Endothelial cell of umbilical vein (primary cell): ENCODE data around the gene NLRP5. TPM values are rescaled to one million over a fixed set of nuclear protein-coding genes. Genes with fewer than 3 reads are reported as not detected.

ENCODE experiments used
- BruUV-seq: library from RNA; stranded (reverse); fragments of 400-500 nt; replicated peaks from 2 replicates; lab custom pipeline; 2021; lab: Mats Ljungman, UMichigan
- CTCF ChIA-PET: fragments of 300-600, 350-600 bp; sonication (Branson Sonifier 250); formaldehyde crosslinking; loops from one replicate; lab custom pipeline; 2021; ENCODE audit warnings: antibody characterized with exemption, inconsistent platforms; lab: Charles Lee
- POLR2A ChIA-PET: fragments of 300-600, 350-600 bp; sonication (Branson Sonifier 250); formaldehyde crosslinking; loops from one replicate; lab custom pipeline; 2021; ENCODE audit warnings: antibody characterized with exemption, inconsistent platforms; lab: Charles Lee
- DNase-seq: peaks from one replicate; pipeline ENCODE4 v3.0.0-alpha.2; 2011; ENCODE audit warnings: low read depth, low spot score
- FAIRE-seq: peaks from 2 replicates; lab custom pipeline; 2011; peaks lifted over from hg19 to GRCh38; lab: Jason Lieb, UNC
- H2AFZ ChIP-seq: 2 replicates; pipeline ENCODE4 v1.6.0; 2012; ENCODE audit warnings: low read depth, low read length, control low read depth, inconsistent platforms
- H3K27ac ChIP-seq: 2 replicates; pipeline ENCODE4 v1.5.1; 2011; ENCODE audit warnings: low read depth, mild to moderate bottlenecking, control low read depth, low read length, moderate library complexity; ENCODE audit not compliant: insufficient read depth
- H3K27me3 ChIP-seq, 2 experiments: 2 replicates each; pipeline versions ENCODE4 v1.6.0 to v1.6.1; 2011; ENCODE audit warnings: low read length in 2 of 2, mixed read lengths in 1 of 2; ENCODE audit not compliant: control insufficient read depth in 2 of 2, insufficient read depth in 2 of 2
- H3K36me3 ChIP-seq, 2 experiments: 2 replicates in 1 of 2; 3 replicates in 1 of 2; pipeline ENCODE4 v1.5.1; 2011; ENCODE audit warnings: low read length in 2 of 2, mild to moderate bottlenecking in 1 of 2, moderate library complexity in 1 of 2; ENCODE audit not compliant: control insufficient read depth in 2 of 2, insufficient read depth in 2 of 2; ENCODE audit errors: extremely low read depth in 1 of 2
- H3K4me1 ChIP-seq: 3 replicates; pipeline ENCODE4 v1.5.1; 2011; ENCODE audit warnings: mild to moderate bottlenecking, low read length; ENCODE audit not compliant: control insufficient read depth, insufficient read depth; ENCODE audit errors: extremely low read depth
- H3K4me2 ChIP-seq: 2 replicates; pipeline ENCODE4 v1.6.1; 2011; ENCODE audit warnings: low read length, control low read depth, mixed read lengths; ENCODE audit not compliant: insufficient read depth
- H3K4me3 ChIP-seq, 3 experiments: fragments of 200-600 bp in 1 of 3; sonication (generic), shearing (Covaris generic) in 1 of 3; replicated peaks in 1 of 3; 2 replicates each; pipeline ENCODE4 v1.5.1; 2011 to 2016; ENCODE audit warnings: control low read depth in 3 of 3, low read length in 3 of 3, mild to moderate bottlenecking in 2 of 3, inconsistent platforms in 1 of 3, low read depth in 1 of 3, moderate library complexity in 1 of 3; ENCODE audit not compliant: insufficient read depth in 1 of 3
- H3K79me2 ChIP-seq: 2 replicates; pipeline ENCODE4 v1.6.0; 2012; ENCODE audit warnings: low read length, inconsistent platforms; ENCODE audit not compliant: control insufficient read depth, insufficient read depth
- H3K9ac ChIP-seq: replicated peaks from 2 replicates; pipeline ENCODE3; 2011; ENCODE audit warnings: low read length, control low read depth; ENCODE audit not compliant: insufficient read depth; ENCODE audit errors: extremely low read depth
- H3K9me1 ChIP-seq: replicated peaks from 3 replicates; pipeline ENCODE4 v1.6.0; 2011; ENCODE audit warnings: mild to moderate bottlenecking, low read length; ENCODE audit not compliant: control insufficient read depth, insufficient read depth; ENCODE audit errors: extremely low read depth
- H3K9me3 ChIP-seq: replicated peaks from 2 replicates; pipeline ENCODE4 v1.5.1; 2012; ENCODE audit warnings: low read length, inconsistent platforms; ENCODE audit not compliant: control insufficient read depth, insufficient read depth
- H4K20me1 ChIP-seq: replicated peaks from 2 replicates; pipeline ENCODE3; 2011; ENCODE audit warnings: mild to moderate bottlenecking, low read length; ENCODE audit not compliant: control insufficient read depth, insufficient read depth; ENCODE audit errors: extremely low read depth
- CTCF ChIP-seq, 2 donors: IDR thresholded peaks; 1 replicate in 1 of 2; 2 replicates in 1 of 2; pipeline ENCODE4 v1.5.1; 2011; ENCODE audit warnings: low read length in 2 of 2, mild to moderate bottlenecking in 2 of 2, moderate library complexity in 2 of 2, control low read depth in 1 of 2, inconsistent platforms in 1 of 2, low read depth in 1 of 2; ENCODE audit not compliant: insufficient read depth in 1 of 2; ENCODE audit errors: extremely low read depth in 1 of 2
- GATA2 ChIP-seq: IDR thresholded peaks from 2 replicates; pipeline ENCODE4 v1.7.0; 2011; ENCODE audit warnings: low read depth, mild to moderate bottlenecking, moderate library complexity, mixed read lengths, low read length; ENCODE audit not compliant: insufficient read length, insufficient read depth
- JUN ChIP-seq: IDR thresholded peaks from 2 replicates; pipeline ENCODE4 v1.6.1; 2011; ENCODE audit warnings: borderline replicate concordance, low read depth; ENCODE audit not compliant: insufficient read length, insufficient read depth
- MYC ChIP-seq: IDR thresholded peaks from one replicate; pipeline ENCODE4 v1.6.1; 2011; ENCODE audit warnings: mild to moderate bottlenecking, low read depth, low read length
- POLR2A ChIP-seq: IDR thresholded peaks from 2 replicates; pipeline ENCODE4 v1.6.1; 2012; ENCODE audit warnings: low read depth, mild to moderate bottlenecking, control low read depth, low read length
- POLR2AphosphoS5 ChIP-seq: IDR thresholded peaks from 2 replicates; pipeline ENCODE4 v1.6.1; 2012; ENCODE audit warnings: low read depth, mild to moderate bottlenecking, control low read depth, low read length, moderate library complexity; ENCODE audit not compliant: insufficient read depth
- dilution Hi-C: fragments of 300-500 bp; cut with MboI; formaldehyde crosslinking; loops from one replicate; pipeline ENCODE4 v1.15.0; 2019; ENCODE audit warnings: low sequenced_read_pairs; ENCODE audit not compliant: extremely low pct_ligation_motif_present
- intact Hi-C: fragments of 100-400 bp; cut with micrococcal nuclease; formaldehyde crosslinking; loops from one replicate; pipeline ENCODE4 v1.10.0; 2022
- polyA plus RNA-seq, 4 experiments: library from polyadenylated mRNA; depleted of rRNA in 3 of 4; stranded (reverse) in 3 of 4; unstranded in 1 of 4; fragments of >200 nt; gene quantifications; 2 replicates each; pipeline versions ENCODE4 v1.2.1 to v1.2.3, GENCODE V29; 2011 to 2012; ENCODE audit warnings: missing spikeins in 1 of 4
- total RNA-seq: library from RNA; stranded (reverse); gene quantifications from 2 replicates; pipeline ENCODE4 v1.2.3, GENCODE V29; 2021

NLRP5 gene
- total and polyA plus RNA-seq, 2 donors (not counting 3 experiments of a cell fraction or from before 2014, with no cell fraction given), result not detected

DNA sequence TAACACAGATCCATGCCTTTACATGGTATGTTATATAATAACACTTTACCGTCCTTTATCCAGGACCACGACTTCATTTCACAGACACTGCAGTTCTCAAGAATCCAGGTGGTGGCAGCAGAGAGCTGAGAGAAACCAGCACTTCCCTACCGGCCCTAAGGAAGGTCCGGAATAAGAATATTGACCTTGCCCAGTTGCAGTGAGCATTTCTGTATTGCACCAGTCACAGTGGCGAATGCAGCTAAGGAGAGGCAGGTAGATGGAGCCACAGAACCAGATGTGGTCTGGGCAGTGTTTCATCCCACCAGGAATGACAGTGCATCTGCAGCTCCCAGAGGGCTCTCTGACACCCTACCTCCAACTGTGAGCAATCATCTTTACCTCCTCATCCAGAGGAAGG lies 89.9 kb downstream of the NLRP5 start:
- Histone ChIP-seq H3K36me3 (no peaks in the 10 kb centered on the region), H3K27ac (no peak overlapping the region), H3K9me1 (no peaks in the 10 kb centered on the region), H3K9me3 (no peaks in the 10 kb centered on the region), H3K4me3 (no peak overlapping the region), H3K9ac (no peak overlapping the region), H3K4me2 (no peak overlapping the region), H2AFZ (no peak overlapping the region), H3K4me1 (peaks cover 8% of the 10 kb centered on the region), H3K79me2 (no peaks in the 10 kb centered on the region), H3K27me3 (no peaks in the 10 kb centered on the region), H4K20me1 (no peaks in the 10 kb centered on the region)
- ChIA-PET CTCF (interaction anchor here (0.6 to 9.9 kb wide), 21 partner anchors 9 to 444 kb away, joined by 3 to 328 read pairs (median 6); partner anchors contain the start of gene GALP), POLR2A (no interaction called here)
- TF ChIP-seq POLR2AphosphoS5 (no peak), JUN (no peak), CTCF (IDR thresholded peaks at IDR 0.05; ENCODE audit: extremely low read depth in 1 of 2, insufficient read depth in 1 of 2, low read depth in 1 of 2, low read length in 2 of 2) (peak; percentile 79 to 83)
- no TSS peak for BruUV-seq
- FAIRE-seq, result peak; percentile 82
- peak; percentile 66 for DNase-seq
- dilution Hi-C loops (no loop called here), intact Hi-C loops (loop anchor here (1.0 kb wide), 3 partner anchors 96 to 257 kb away; no protein-coding TSS in a partner anchor)

- H3K27ac ChIP-seq, result no peak overlapping the region
- intact Hi-C loops, result loop anchor here (1.0 to 2.0 kb wide), 5 partner anchors 41 to 271 kb away; partner anchors contain the start of gene ZNF787
- POLR2A ChIA-PET, result no interaction called here
- H3K4me3 ChIP-seq, result no peak overlapping the region
- H3K9ac ChIP-seq, result no peak overlapping the region
- H4K20me1 ChIP-seq, result no peaks in the 10 kb centered on the region
- FAIRE-seq (no peak), DNase-seq (no peak)
- TF ChIP-seq MYC (no peak), GATA2 (no peak), CTCF (IDR thresholded peaks at IDR 0.05; ENCODE audit: extremely low read depth in 1 of 2, insufficient read depth in 1 of 2, low read depth in 1 of 2, low read length in 2 of 2) (no peak), POLR2A (no peak)
- peaks cover 8% of the 10 kb centered on the region for H3K4me1 ChIP-seq
- no peak overlapping the region for H3K4me2 ChIP-seq
- H2AFZ ChIP-seq, result no peak overlapping the region
- CTCF ChIA-PET, result interaction anchor here (0.9 to 9.9 kb wide), 8 partner anchors 12 to 255 kb away, joined by 3 to 328 read pairs (median 48); partner anchors contain the start of genes GALP, ZNF444 and ZNF787
- peaks cover 0 to 3% of the 10 kb centered on the region in 2 experiments for H3K27me3 ChIP-seq
- H3K36me3 ChIP-seq, result no peaks in the 10 kb centered on the region
- dilution Hi-C loops, result no loop called here
- no peaks in the 10 kb centered on the region for H3K9me1 ChIP-seq
- H3K9me3 ChIP-seq, result no peaks in the 10 kb centered on the region
- H3K79me2 ChIP-seq, result no peaks in the 10 kb centered on the region
- BruUV-seq, result no TSS peak
Observed at GRCh38 chr19:56079609-56080008, 93.0 kb downstream of the NLRP5 start.
